Esophagus muscularis mucosa (tissue), 4 donors: Measurements from ENCODE around the gene ASF1B.

Experiments used
- CTCF ChIP-seq, 3 experiments: fragments of 200-600 bp in 2 of 3; fragments of 450-650 bp in 1 of 3; sonication (generic) in 2 of 3; IDR thresholded peaks; one replicate each; pipeline ENCODE4 v1.5.1; 2017 to 2019; ENCODE audit warnings: antibody characterized with exemption in 3 of 3, mild to moderate bottlenecking in 2 of 3, moderate library complexity in 1 of 3
- EP300 ChIP-seq: sonication (generic); formaldehyde crosslinking; IDR thresholded peaks from one replicate; pipeline ENCODE4 v1.6.1; 2017; ENCODE audit warnings: antibody characterized with exemption
- POLR2A ChIP-seq: fragments of 450-650 bp; IDR thresholded peaks from one replicate; pipeline ENCODE4 v1.6.1; 2017; ENCODE audit warnings: antibody characterized with exemption, moderate library complexity, mild to moderate bottlenecking, low read depth
- POLR2AphosphoS5 ChIP-seq, 2 donors: sonication (generic); formaldehyde crosslinking; IDR thresholded peaks; one replicate each; pipeline ENCODE4 v1.6.1; 2017; ENCODE audit warnings: antibody characterized with exemption in 2 of 2

DNA sequence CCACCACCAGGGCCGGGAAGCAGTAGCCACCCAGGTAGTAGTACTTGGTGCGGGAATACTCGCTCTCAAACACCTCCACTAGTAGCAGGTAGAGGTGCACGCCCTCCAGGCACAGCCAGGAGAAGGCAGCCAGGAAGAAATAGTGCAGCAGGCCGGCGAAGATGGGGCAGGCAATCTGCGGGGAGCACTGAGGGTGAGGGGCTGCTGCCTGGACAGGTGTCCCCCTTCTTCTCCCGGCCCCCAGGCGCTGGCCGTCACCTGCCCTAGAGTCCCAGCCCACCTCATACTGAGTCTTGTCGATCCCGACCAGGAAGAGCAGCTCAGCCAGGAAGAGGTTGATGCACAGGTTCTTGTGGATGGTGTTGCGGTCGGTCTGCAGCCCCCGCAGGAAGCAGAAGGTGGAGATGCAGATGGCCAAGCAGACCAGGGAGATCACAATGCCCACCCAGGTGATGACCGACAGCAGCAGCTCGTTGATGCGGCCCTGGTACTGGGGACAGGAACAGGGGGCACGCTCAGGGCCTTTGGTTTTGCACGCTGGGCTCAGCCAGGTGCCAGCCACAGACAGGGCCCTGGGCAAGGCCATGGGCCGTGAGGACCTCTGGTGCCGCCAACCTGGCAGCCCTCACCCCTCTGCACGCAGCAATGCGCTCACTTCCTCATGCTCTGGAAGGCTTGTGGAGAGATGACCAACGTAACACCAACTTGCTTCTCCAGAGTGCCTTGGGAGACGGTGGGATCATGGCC lies 20.8 kb upstream of the ASF1B start:
- TF ChIP-seq CTCF (IDR thresholded peaks at IDR 0.05) = no peak
- no peak for TF ChIP-seq POLR2AphosphoS5 (IDR thresholded peaks at IDR 0.05)
- TF ChIP-seq POLR2A = no peak
- TF ChIP-seq EP300 = no peak
